Heart left ventricle (tissue), 13 donors: ENCODE results near the gene ENTHD1.
"Not testable (repeated sequence)": the region's sequence is repeated elsewhere in the genome, so short reads cannot be mapped to it uniquely, and the experiment has no call there.

Experiments
- POLR2A ChIP-seq, 2 donors: fragments of 450-650 bp; IDR thresholded peaks; one replicate each; pipeline ENCODE4 v1.6.1; 2017; ENCODE audit warnings: antibody characterized with exemption in 2 of 2, mild to moderate bottlenecking in 2 of 2, moderate library complexity in 2 of 2
- TF ChIP-seq, protein P1 (sequence below), 12 donors: fragments of 200-600 bp; sonication (generic) in 4 of 12; IDR thresholded peaks; one replicate each; pipeline versions ENCODE4 v1.5.0 to v1.8.0; 2018 to 2022; ENCODE audit warnings: antibody characterized with exemption in 12 of 12, mild to moderate bottlenecking in 5 of 12
- donor health status: ischemic (EF 13 %, LVEDD 7.1; RV severe dilation, severe dysfunction).
- donor health status: DM: no; HTN: yes; CAD: no.
- donor health status: DM: no; HTN: no; CAD: no.
- donor health status: ischemic (EF 25% LVEDD 6.9; RV normal size, moderate dysfunction).
- donor health status: ischemic (EF 25% LVEDD 5.7; RV mildly dilated, moderate dysfunction).
- donor health status: ischemic (EF 35%, LVEDD 5.7; RV mildly dilated, moderate dysfunction).
- donor health status: nonischemic (EF 11% LVEDD 7.7; RV severe dilation, severe dysfunction).
- donor health status: DM: yes; HTN: yes; CAD: no.
- donor health status: PGD.
- donor health status: ischemic (EF 29% LVEDD 5.4; RV normal size, mild dysfunction).
- donor health status: nonischemic (EF 23%, LVEDD 6.1; RV moderate dilation, normal function).

DNA sequence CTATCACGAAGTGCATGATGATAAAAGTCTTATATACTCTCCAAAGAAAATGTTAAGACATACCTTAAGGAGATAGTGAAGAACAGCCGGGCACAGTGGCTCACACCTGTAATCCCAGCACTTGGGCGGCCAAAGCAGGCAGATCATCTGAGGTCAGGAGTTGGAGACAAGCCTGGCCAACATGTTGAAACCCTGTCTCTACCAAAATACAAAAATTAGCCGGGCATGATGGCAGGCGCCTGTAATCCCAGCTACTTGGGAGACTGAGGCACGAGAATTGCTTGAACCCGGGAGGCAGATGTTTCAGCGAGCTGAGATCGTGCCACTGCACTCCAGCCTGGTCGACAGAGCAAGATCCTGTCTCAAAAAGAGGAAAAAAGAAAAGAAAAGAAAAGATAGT is 10.5 kb upstream of the ENTHD1 start:
- TF ChIP-seq, protein P1, sequence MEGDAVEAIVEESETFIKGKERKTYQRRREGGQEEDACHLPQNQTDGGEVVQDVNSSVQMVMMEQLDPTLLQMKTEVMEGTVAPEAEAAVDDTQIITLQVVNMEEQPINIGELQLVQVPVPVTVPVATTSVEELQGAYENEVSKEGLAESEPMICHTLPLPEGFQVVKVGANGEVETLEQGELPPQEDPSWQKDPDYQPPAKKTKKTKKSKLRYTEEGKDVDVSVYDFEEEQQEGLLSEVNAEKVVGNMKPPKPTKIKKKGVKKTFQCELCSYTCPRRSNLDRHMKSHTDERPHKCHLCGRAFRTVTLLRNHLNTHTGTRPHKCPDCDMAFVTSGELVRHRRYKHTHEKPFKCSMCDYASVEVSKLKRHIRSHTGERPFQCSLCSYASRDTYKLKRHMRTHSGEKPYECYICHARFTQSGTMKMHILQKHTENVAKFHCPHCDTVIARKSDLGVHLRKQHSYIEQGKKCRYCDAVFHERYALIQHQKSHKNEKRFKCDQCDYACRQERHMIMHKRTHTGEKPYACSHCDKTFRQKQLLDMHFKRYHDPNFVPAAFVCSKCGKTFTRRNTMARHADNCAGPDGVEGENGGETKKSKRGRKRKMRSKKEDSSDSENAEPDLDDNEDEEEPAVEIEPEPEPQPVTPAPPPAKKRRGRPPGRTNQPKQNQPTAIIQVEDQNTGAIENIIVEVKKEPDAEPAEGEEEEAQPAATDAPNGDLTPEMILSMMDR (IDR thresholded peaks at IDR 0.05) = not testable (repeated sequence)
- not testable (repeated sequence) for TF ChIP-seq POLR2A (IDR thresholded peaks at IDR 0.05)
